IMR-90 (cell line): ENCODE results near the gene MAN2A2. TPM values are rescaled to one million over a fixed set of nuclear protein-coding genes. Genes with fewer than 3 reads are reported as not detected.
A peak's percentile ranks its signal among the peaks of the same experiment; 100 is the strongest.

Experiments used
- ATAC-seq: fragments of 200-7000 bp; cut with Tn5 transposase; 2 replicates; pipeline ENCODE4 v1.9.1; 2020; ENCODE audit warnings: low read depth, mild to moderate bottlenecking, moderate library complexity
- BruUV-seq: library from RNA; stranded (reverse); fragments of 400-500 nt; replicated peaks from 2 replicates; lab custom pipeline; 2021; lab: Mats Ljungman, UMichigan
- CTCF ChIA-PET: fragments of 300-600 bp; formaldehyde crosslinking; extraction: SDS; loops from one replicate; lab custom pipeline; 2021; ENCODE audit warnings: antibody characterized with exemption; lab: Yijun Ruan, JAX
- POLR2A ChIA-PET: fragments of 300-600 bp; sonication (Branson Sonifier 250); formaldehyde crosslinking; loops from one replicate; lab custom pipeline; 2022; ENCODE audit warnings: antibody characterized with exemption; ENCODE audit not compliant: unreplicated experiment; lab: Charles Lee
- DNase-seq: peaks from one replicate; pipeline ENCODE4 v3.0.0; 2013
- H2AFZ ChIP-seq: replicated peaks from 2 replicates; pipeline ENCODE3; 2013; ENCODE audit warnings: low read length, mild to moderate bottlenecking; ENCODE audit not compliant: poor library complexity
- H2AK5ac ChIP-seq: 2 replicates; pipeline ENCODE4 v1.6.1; 2013; ENCODE audit warnings: low read depth, low read length, inconsistent platforms
- H2AK9ac ChIP-seq: replicated peaks from 2 replicates; pipeline ENCODE3; 2013; ENCODE audit warnings: mild to moderate bottlenecking, low read depth, low read length, moderate library complexity; ENCODE audit not compliant: poor library complexity
- H2BK120ac ChIP-seq: 2 replicates; pipeline ENCODE4 v1.6.1; 2013; ENCODE audit warnings: low read depth, low read length, inconsistent platforms
- H2BK15ac ChIP-seq: 3 replicates; pipeline ENCODE4 v1.6.1; 2013; ENCODE audit warnings: low read depth, low read length, inconsistent platforms
- H2BK20ac ChIP-seq: 2 replicates; pipeline ENCODE4 v1.6.1; 2013; ENCODE audit warnings: low read depth, mild to moderate bottlenecking, inconsistent platforms, low read length, moderate library complexity
- H2BK5ac ChIP-seq: 2 replicates; pipeline ENCODE4 v1.6.1; 2013; ENCODE audit warnings: mild to moderate bottlenecking, low read depth, low read length, inconsistent platforms; ENCODE audit not compliant: poor library complexity, severe bottlenecking
- H3K14ac ChIP-seq: replicated peaks from 2 replicates; pipeline ENCODE4 v1.6.1; 2013; ENCODE audit warnings: low read depth, low read length, inconsistent platforms
- H3K18ac ChIP-seq: 2 replicates; pipeline ENCODE4 v1.6.1; 2013; ENCODE audit warnings: low read depth, low read length, control low read depth
- H3K23ac ChIP-seq: 2 replicates; pipeline ENCODE4 v1.6.1; 2013; ENCODE audit warnings: low read depth, low read length, inconsistent platforms
- H3K27ac ChIP-seq: 2 replicates; pipeline ENCODE4 v1.5.1; 2013; ENCODE audit warnings: mild to moderate bottlenecking, control low read depth, low read length; ENCODE audit not compliant: insufficient read depth
- H3K27me3 ChIP-seq: 2 replicates; pipeline ENCODE4 v1.6.1; 2013; ENCODE audit warnings: low read length; ENCODE audit not compliant: control insufficient read depth, insufficient read depth
- H3K36me3 ChIP-seq: 2 replicates; pipeline ENCODE4 v1.6.1; 2013; ENCODE audit warnings: low read length, mixed read lengths; ENCODE audit not compliant: control insufficient read depth, insufficient read depth
- H3K4ac ChIP-seq: 2 replicates; pipeline ENCODE4 v1.6.1; 2013; ENCODE audit warnings: low read depth, low read length, inconsistent platforms
- H3K4me1 ChIP-seq: 2 replicates; pipeline ENCODE4 v1.6.1; 2013; ENCODE audit warnings: low read length, mixed read lengths; ENCODE audit not compliant: control insufficient read depth, insufficient read depth
- H3K4me2 ChIP-seq: 2 replicates; pipeline ENCODE4 v1.6.1; 2013; ENCODE audit warnings: low read depth, mild to moderate bottlenecking, control low read depth, low read length, moderate library complexity
- H3K4me3 ChIP-seq: 2 replicates; pipeline ENCODE4 v1.5.1; 2013; ENCODE audit warnings: low read depth, mild to moderate bottlenecking, control low read depth, low read length, moderate library complexity; ENCODE audit not compliant: insufficient read depth
- H3K56ac ChIP-seq: 2 replicates; pipeline ENCODE4 v1.6.1; 2013; ENCODE audit warnings: low read length, inconsistent platforms; ENCODE audit not compliant: insufficient read depth; ENCODE audit errors: extremely low read depth
- H3K79me1 ChIP-seq, 2 experiments: 2 replicates each; pipeline ENCODE4 v1.6.1; 2013; ENCODE audit warnings: low read length in 2 of 2, inconsistent platforms in 1 of 2, low read depth in 1 of 2
- H3K9ac ChIP-seq: 2 replicates; pipeline ENCODE4 v1.6.1; 2013; ENCODE audit warnings: low read depth, low read length, control low read depth
- H3K9me1 ChIP-seq: 2 replicates; pipeline ENCODE4 v1.6.1; 2013; ENCODE audit warnings: low read length, inconsistent platforms; ENCODE audit not compliant: insufficient read depth
- H3K9me3 ChIP-seq: 2 replicates; pipeline ENCODE4 v1.6.1; 2013; ENCODE audit warnings: low read length; ENCODE audit not compliant: control insufficient read depth, insufficient read depth
- H4K20me1 ChIP-seq: 2 replicates; pipeline ENCODE4 v1.6.1; 2013; ENCODE audit warnings: low read length, inconsistent platforms; ENCODE audit not compliant: insufficient read depth
- H4K5ac ChIP-seq: 2 replicates; pipeline ENCODE4 v1.6.1; 2013; ENCODE audit warnings: mild to moderate bottlenecking, low read depth, low read length, control low read depth
- H4K8ac ChIP-seq, 2 experiments: 2 replicates each; pipeline ENCODE4 v1.6.1; 2013; ENCODE audit warnings: low read depth in 2 of 2, low read length in 2 of 2, control low read depth in 1 of 2, inconsistent platforms in 1 of 2
- H4K91ac ChIP-seq: 2 replicates; pipeline ENCODE4 v1.6.1; 2013; ENCODE audit warnings: low read depth, low read length, inconsistent platforms; ENCODE audit not compliant: insufficient read depth
- CEBPB ChIP-seq: IDR thresholded peaks from 2 replicates; pipeline ENCODE4 v1.6.1; 2012; ENCODE audit warnings: low read depth, low read length, improper control_type of control experiment
- CHD1 ChIP-seq: IDR thresholded peaks from 2 replicates; pipeline ENCODE4 v1.6.1; 2012; ENCODE audit warnings: low read depth, low read length, improper control_type of control experiment
- ELK1 ChIP-seq: fragments of 150-350 bp; IDR thresholded peaks from 2 replicates; pipeline ENCODE4 v1.6.1; 2016; ENCODE audit warnings: low read depth, mild to moderate bottlenecking, low read length, moderate library complexity, borderline replicate concordance
- FOS ChIP-seq: fragments of 150-350 bp; IDR thresholded peaks from 2 replicates; pipeline ENCODE4 v1.6.1; 2016; ENCODE audit warnings: low read depth, low read length
- MXI1 ChIP-seq: IDR thresholded peaks from 2 replicates; pipeline ENCODE4 v1.6.1; 2012; ENCODE audit warnings: low read depth, mild to moderate bottlenecking, low read length, moderate library complexity, borderline replicate concordance
- NFE2L2 ChIP-seq: fragments of 150-350 bp; IDR thresholded peaks from 2 replicates; pipeline ENCODE4 v1.6.1; 2016; ENCODE audit warnings: low read depth, mild to moderate bottlenecking, low read length
- POLR2A ChIP-seq: IDR thresholded peaks from 2 replicates; pipeline ENCODE4 v1.6.1; 2012; ENCODE audit warnings: mild to moderate bottlenecking, low read depth, low read length
- RAD21 ChIP-seq: IDR thresholded peaks from 2 replicates; pipeline ENCODE4 v1.6.1; 2012; ENCODE audit warnings: low read length, improper control_type of control experiment
- USF2 ChIP-seq: fragments of 150-350 bp; IDR thresholded peaks from 2 replicates; pipeline ENCODE4 v1.6.1; 2017; ENCODE audit warnings: mild to moderate bottlenecking, antibody characterized with exemption, low read length, low read depth
- WGBS, 2 experiments: methylation state at CpG; one replicate each; pipeline versions ENCODE4 v1.1.5 to v1.1.7; 2013; ENCODE audit warnings: missing lambda C conversion rate in 2 of 2; ENCODE audit not compliant: insufficient read length in 1 of 2; ENCODE audit errors: extremely low coverage in 2 of 2; 5-methylcytosine and 5-hydroxymethylcytosine counted together
- dilution Hi-C: fragments of 300-500 bp; cut with HindIII; formaldehyde crosslinking; loops from one replicate; pipeline ENCODE4 v1.14.3; 2018; ENCODE audit warnings: low sequenced_read_pairs; ENCODE audit not compliant: unreplicated experiment
- in situ Hi-C: fragments of 300-500 bp; cut with MboI; formaldehyde crosslinking; loops from 3 replicates; pipeline ENCODE4 v1.14.3; 2019; ENCODE audit warnings: low sequenced_read_pairs, inconsistent platforms, mixed read lengths
- intact Hi-C: fragments of 100-400 bp; cut with micrococcal nuclease; formaldehyde crosslinking; loops from 2 replicates; pipeline ENCODE4 v1.10.0; 2022
- polyA plus RNA-seq, 3 experiments: library from polyadenylated mRNA; depleted of rRNA; stranded (reverse); fragments of >200 nt; gene quantifications; 2 replicates each; pipeline ENCODE4 v1.2.3, GENCODE V29; 2012; ENCODE audit warnings: low replicate concordance in 1 of 3
- total RNA-seq: library from RNA; depleted of rRNA; stranded (reverse); fragments of >200 nt; gene quantifications from 2 replicates; pipeline ENCODE4 v1.2.3, GENCODE V29; 2012
- TF ChIP-seq, protein P1 (sequence below): conservative IDR thresholded peaks from 2 replicates; pipeline ENCODE4 v1.5.1; 2012; ENCODE audit warnings: mild to moderate bottlenecking, low read depth, low read length, improper control_type of control experiment

MAN2A2 gene
- total and polyA plus RNA-seq, 2 of the 4 experiments (the other 2 are of a cell fraction) = 3.4 to 52.5 TPM

DNA sequence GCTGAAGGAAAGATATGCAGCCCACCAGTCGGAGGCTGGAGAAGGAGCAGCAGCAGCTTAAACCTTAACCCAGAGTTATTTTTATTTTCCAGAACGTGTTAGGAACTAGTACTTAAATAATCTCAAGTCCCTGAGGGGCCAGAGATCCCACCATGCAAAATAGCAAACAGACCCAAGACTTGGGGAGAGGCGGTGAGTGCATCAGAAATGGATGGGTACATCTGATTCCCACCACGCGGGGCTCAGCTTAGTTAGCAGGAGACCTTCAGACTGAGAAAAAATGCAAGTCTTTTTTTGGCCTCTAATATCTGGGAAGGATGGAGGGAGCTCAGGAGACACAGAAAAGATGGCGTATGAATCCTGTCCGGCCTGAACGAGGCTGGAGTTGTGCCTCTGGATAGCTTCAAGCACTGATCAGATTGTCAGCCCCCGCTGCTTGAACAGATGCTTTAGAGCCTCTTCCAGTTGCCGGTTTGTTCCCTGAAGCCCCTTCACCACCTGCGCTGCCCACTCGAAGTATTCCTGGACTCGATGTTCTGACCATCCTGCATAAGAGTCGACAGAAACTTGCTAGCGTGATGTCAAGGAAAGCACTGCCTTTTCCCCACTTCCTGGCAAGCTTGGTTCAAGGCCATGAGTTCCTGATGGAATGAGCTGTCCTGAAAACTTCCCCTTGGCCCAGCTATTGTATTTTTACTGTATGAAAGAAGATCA lies 27.9 kb downstream of the MAN2A2 start:
- Histone ChIP-seq H2AK5ac (no peak overlapping the region; the same call in 1 of the 2 replicates), H3K27ac (no peak overlapping the region), H3K23ac (no peak overlapping the region), H3K4me2 (no peak overlapping the region), H2AK9ac (no peak overlapping the region), H3K79me1 (peaks cover 8 to 33% of the 10 kb centered on the region in 2 experiments; a peak in 3 of 4 replicates), H4K5ac (peak overlapping the region; percentile 71), H4K8ac (peak overlapping the region; percentile 82 to 91; a peak in 3 of 4 replicates), H3K27me3 (no peaks in the 10 kb centered on the region), H3K9me1 (peaks cover 6% of the 10 kb centered on the region), H3K18ac (no peak overlapping the region), H3K4ac (peak overlapping the region; percentile 66; the same call in 1 of the 2 replicates), H4K20me1 (peaks cover 2% of the 10 kb centered on the region; the same call in 1 of the 2 replicates), H3K4me1 (peaks cover 7% of the 10 kb centered on the region), H2BK5ac (no peak overlapping the region), H3K56ac (no peak overlapping the region), H2BK120ac (no peak overlapping the region), H4K91ac (no peak overlapping the region), H3K9ac (no peak overlapping the region), H2AFZ (peak overlapping the region; percentile 62), H3K9me3 (no peaks in the 10 kb centered on the region), H3K36me3 (no peaks in the 10 kb centered on the region), H3K14ac (no peak overlapping the region), H3K4me3 (no peak overlapping the region), H2BK20ac (no peak overlapping the region), H2BK15ac (no peak overlapping the region)
- no TSS peak for BruUV-seq
- 93% methylated on average over 6 of the region's 15 CpGs; no CpG with 5 or more reads in 1 of the 2 experiments for WGBS, 2 experiments
- POLR2A ChIA-PET = no interaction called here
- dilution Hi-C loops (no loop called here), intact Hi-C loops (no loop called here), in situ Hi-C loops (no loop called here)
- DNase-seq (no peak), ATAC-seq (no peak)
- TF ChIP-seq USF2 (no peak), FOS (no peak), NFE2L2 (no peak), CEBPB (no peak), POLR2A (no peak), MXI1 (no peak), CHD1 (no peak), ELK1 (no peak), RAD21 (no peak)
- TF ChIP-seq, protein P1, sequence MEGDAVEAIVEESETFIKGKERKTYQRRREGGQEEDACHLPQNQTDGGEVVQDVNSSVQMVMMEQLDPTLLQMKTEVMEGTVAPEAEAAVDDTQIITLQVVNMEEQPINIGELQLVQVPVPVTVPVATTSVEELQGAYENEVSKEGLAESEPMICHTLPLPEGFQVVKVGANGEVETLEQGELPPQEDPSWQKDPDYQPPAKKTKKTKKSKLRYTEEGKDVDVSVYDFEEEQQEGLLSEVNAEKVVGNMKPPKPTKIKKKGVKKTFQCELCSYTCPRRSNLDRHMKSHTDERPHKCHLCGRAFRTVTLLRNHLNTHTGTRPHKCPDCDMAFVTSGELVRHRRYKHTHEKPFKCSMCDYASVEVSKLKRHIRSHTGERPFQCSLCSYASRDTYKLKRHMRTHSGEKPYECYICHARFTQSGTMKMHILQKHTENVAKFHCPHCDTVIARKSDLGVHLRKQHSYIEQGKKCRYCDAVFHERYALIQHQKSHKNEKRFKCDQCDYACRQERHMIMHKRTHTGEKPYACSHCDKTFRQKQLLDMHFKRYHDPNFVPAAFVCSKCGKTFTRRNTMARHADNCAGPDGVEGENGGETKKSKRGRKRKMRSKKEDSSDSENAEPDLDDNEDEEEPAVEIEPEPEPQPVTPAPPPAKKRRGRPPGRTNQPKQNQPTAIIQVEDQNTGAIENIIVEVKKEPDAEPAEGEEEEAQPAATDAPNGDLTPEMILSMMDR = no peak
- CTCF ChIA-PET = interaction anchor here (0.9 to 1.9 kb wide), 2 partner anchors 22 to 283 kb away, joined by 4 to 6 read pairs; no protein-coding TSS in a partner anchor
